ENCODE results near the gene PRUNE2.
A peak's percentile ranks its signal among the peaks of the same experiment; 100 is the strongest.

Gene PRUNE2

DNA sequence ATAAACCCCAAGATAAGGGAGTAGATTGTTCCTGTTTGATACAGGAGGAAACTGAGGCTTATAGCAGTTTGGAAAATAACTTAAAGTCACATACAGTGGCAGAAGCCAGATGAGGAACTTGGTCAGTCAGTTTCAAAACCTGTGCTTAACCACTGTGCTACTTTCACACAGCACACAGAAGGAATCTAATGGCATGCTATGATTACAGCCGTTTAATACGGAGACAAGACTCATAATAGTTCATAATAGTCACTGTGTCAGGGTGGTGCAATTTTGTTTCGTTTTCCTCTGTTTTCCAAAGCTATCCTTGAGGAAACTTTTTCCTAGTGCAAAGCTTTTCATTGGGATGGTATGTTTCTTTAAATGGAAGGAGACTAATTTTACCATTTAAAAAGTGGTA lies 334.6 kb downstream of the PRUNE2 start:
- TF ChIP-seq, protein P1, sequence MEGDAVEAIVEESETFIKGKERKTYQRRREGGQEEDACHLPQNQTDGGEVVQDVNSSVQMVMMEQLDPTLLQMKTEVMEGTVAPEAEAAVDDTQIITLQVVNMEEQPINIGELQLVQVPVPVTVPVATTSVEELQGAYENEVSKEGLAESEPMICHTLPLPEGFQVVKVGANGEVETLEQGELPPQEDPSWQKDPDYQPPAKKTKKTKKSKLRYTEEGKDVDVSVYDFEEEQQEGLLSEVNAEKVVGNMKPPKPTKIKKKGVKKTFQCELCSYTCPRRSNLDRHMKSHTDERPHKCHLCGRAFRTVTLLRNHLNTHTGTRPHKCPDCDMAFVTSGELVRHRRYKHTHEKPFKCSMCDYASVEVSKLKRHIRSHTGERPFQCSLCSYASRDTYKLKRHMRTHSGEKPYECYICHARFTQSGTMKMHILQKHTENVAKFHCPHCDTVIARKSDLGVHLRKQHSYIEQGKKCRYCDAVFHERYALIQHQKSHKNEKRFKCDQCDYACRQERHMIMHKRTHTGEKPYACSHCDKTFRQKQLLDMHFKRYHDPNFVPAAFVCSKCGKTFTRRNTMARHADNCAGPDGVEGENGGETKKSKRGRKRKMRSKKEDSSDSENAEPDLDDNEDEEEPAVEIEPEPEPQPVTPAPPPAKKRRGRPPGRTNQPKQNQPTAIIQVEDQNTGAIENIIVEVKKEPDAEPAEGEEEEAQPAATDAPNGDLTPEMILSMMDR (IDR thresholded peaks at IDR 0.05; ENCODE audit: insufficient read depth, low read length, poor library complexity, severe bottlenecking) = no peak
- no peak for TF ChIP-seq EZH2phosphoT487 (conservative IDR thresholded peaks at IDR 0.05; ENCODE audit: low read length)
- Histone ChIP-seq H4K20me1 (ENCODE audit: low read depth, low read length) (no peaks in the 10 kb centered on the region), H2AFZ (ENCODE audit: low read depth, low read length, severe bottlenecking) (no peak overlapping the region), H3K9me3 (ENCODE audit: insufficient read depth, low read length) (no peaks in the 10 kb centered on the region), H3K27me3 (ENCODE audit: low read length) (no peaks in the 10 kb centered on the region), H3K4me3 (ENCODE audit: insufficient read depth, low read length, poor library complexity, severe bottlenecking) (peak overlapping the region; percentile 17), H3K36me3 (ENCODE audit: low read length) (no peaks in the 10 kb centered on the region), H3K9me2 (replicated peaks; ENCODE audit: insufficient read depth, low read length) (no peaks in the 10 kb centered on the region), H3K4me2 (ENCODE audit: low read depth, low read length, poor library complexity, severe bottlenecking) (peak overlapping the region; percentile 42), H3F3A (ENCODE audit: insufficient read depth) (peaks cover 6% of the 10 kb centered on the region; the same call in 1 of the 2 replicates), H3K9ac (ENCODE audit: low read length) (no peak overlapping the region), H3K79me2 (ENCODE audit: insufficient read depth, low read length) (no peaks in the 10 kb centered on the region), H3K27ac (ENCODE audit: low read depth, low read length) (no peak overlapping the region)

DNA sequence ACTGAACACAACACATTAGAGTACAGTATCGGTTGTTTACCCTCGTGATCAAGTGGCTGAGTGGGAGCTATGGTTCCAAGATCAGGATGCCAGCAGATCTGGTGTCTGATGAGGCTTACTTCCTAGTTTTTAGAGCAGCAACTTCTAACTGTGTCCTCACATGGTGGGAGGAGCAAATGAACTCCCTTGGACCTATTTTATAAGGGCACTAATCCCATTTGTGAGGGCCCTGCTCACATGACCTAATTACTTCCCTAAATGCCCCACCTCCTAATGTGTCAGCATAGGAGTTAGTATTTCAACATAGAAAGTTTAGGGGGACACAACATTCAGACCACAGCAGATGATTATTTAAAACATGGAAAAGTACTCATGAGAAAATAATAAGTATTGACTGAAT lies 335.1 kb downstream of the PRUNE2 start:
- no peak overlapping the region for H3K27ac ChIP-seq (ENCODE audit: low read depth, low read length)
- H3K27me3 ChIP-seq (ENCODE audit: low read length) = no peaks in the 10 kb centered on the region
- no peaks in the 10 kb centered on the region for H4K20me1 ChIP-seq (ENCODE audit: low read depth, low read length)
- no peak overlapping the region for H3K4me3 ChIP-seq (ENCODE audit: insufficient read depth, low read length, poor library complexity, severe bottlenecking)
- peaks cover 1% of the 10 kb centered on the region; the same call in 1 of the 2 replicates for H3F3A ChIP-seq (ENCODE audit: insufficient read depth)
- H3K9me3 ChIP-seq (ENCODE audit: insufficient read depth, low read length) = no peaks in the 10 kb centered on the region
- H3K9ac ChIP-seq (ENCODE audit: low read length) = no peak overlapping the region
- H3K36me3 ChIP-seq (ENCODE audit: low read length) = no peaks in the 10 kb centered on the region
- no peaks in the 10 kb centered on the region for H3K9me2 ChIP-seq (replicated peaks; ENCODE audit: insufficient read depth, low read length)
- no peak overlapping the region for H2AFZ ChIP-seq (ENCODE audit: low read depth, low read length, severe bottlenecking)
- H3K4me2 ChIP-seq (ENCODE audit: low read depth, low read length, poor library complexity, severe bottlenecking) = no peak overlapping the region
- no peaks in the 10 kb centered on the region for H3K79me2 ChIP-seq (ENCODE audit: insufficient read depth, low read length)
- TF ChIP-seq EZH2phosphoT487 (conservative IDR thresholded peaks at IDR 0.05; ENCODE audit: low read length) = no peak
- TF ChIP-seq, protein P1 (IDR thresholded peaks at IDR 0.05; ENCODE audit: insufficient read depth, low read length, poor library complexity, severe bottlenecking) = no peak

DNA sequence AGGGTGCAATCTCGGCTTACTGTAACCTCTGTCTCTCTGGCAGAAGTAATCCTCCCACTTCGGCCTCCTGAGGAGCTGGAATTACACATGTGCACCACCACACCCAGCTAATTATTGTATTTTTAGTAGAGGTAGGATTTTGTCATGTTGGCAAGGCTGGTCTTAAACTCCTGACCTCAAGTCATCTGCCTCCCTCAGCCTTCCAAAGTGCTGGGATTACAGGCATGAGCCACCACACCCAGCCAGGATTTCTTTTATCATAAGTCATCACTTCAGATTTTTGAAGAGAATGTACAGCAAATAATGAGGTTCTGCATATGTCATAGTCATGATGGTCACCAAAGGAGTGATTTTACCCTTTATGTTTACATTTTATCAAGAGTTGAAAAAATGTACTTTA lies 338.8 kb downstream of the PRUNE2 start:
- H3K4me2 ChIP-seq (ENCODE audit: low read depth, low read length, poor library complexity, severe bottlenecking) = no peak overlapping the region
- TF ChIP-seq EZH2phosphoT487 (conservative IDR thresholded peaks at IDR 0.05; ENCODE audit: low read length) = no peak
- TF ChIP-seq, protein P1 (IDR thresholded peaks at IDR 0.05; ENCODE audit: insufficient read depth, low read length, poor library complexity, severe bottlenecking) = no peak

More for the DNA sequence above, 338.8 kb downstream of the PRUNE2 start:
- no peak overlapping the region for H3K9ac ChIP-seq (ENCODE audit: low read length)
- H3K27me3 ChIP-seq (ENCODE audit: low read length) = no peaks in the 10 kb centered on the region
- no peaks in the 10 kb centered on the region for H3K9me3 ChIP-seq (ENCODE audit: insufficient read depth, low read length)
- H4K20me1 ChIP-seq (ENCODE audit: low read depth, low read length) = no peaks in the 10 kb centered on the region
- H3K9me2 ChIP-seq (replicated peaks; ENCODE audit: insufficient read depth, low read length) = no peaks in the 10 kb centered on the region
- no peak overlapping the region for H3K4me3 ChIP-seq (ENCODE audit: insufficient read depth, low read length, poor library complexity, severe bottlenecking)
- H3K27ac ChIP-seq (ENCODE audit: low read depth, low read length) = no peak overlapping the region
- H3K79me2 ChIP-seq (ENCODE audit: insufficient read depth, low read length) = no peaks in the 10 kb centered on the region
- no peak overlapping the region for H2AFZ ChIP-seq (ENCODE audit: low read depth, low read length, severe bottlenecking)
- H3K36me3 ChIP-seq (ENCODE audit: low read length) = no peaks in the 10 kb centered on the region
- no peaks in the 10 kb centered on the region for H3F3A ChIP-seq (ENCODE audit: insufficient read depth)
